ENCODE data around the gene CES4A. TPM values are rescaled to one million over a fixed set of nuclear protein-coding genes. Genes with fewer than 3 reads are reported as not detected.

Gene CES4A
- total RNA-seq, 1 donor from 2014 or later: 1.2 TPM

GRCh38 chr16:66961065-66961744, 27.2 kb upstream of the CES4A start, which contains the start of gene CES3:
Gene CES3, plus strand, starts transcription at chr16:66961266. Its CDS starts 42 bp downstream, at chr16:66961308.
- peaks cover 38% of the 10 kb centered on the region for H3K27me3 Mint-ChIP-seq (ENCODE audit: low read depth, unreplicated experiment)
- H2AFZ ChIP-seq (ENCODE audit: low read depth, low read length): peak within 1 kb of the TSS; percentile 38
- FAIRE-seq (peak; percentile 58), DNase-seq (ENCODE audit: low read depth) (peak; percentile 24)
- peaks cover 15% of the 10 kb centered on the region for H3K27me3 ChIP-seq (ENCODE audit: insufficient read depth, low read length)
- no peaks in the 10 kb centered on the region for H3K4me1 ChIP-seq (ENCODE audit: insufficient read depth, low read length)
- no peaks in the 10 kb centered on the region for H3K4me1 Mint-ChIP-seq (ENCODE audit: low read depth, unreplicated experiment)
- no peaks in the 10 kb centered on the region for H4K20me1 ChIP-seq (ENCODE audit: insufficient read depth, low read length)
- H3K27ac Mint-ChIP-seq (ENCODE audit: unreplicated experiment): peak within 1 kb of the TSS; percentile 53
- peaks cover 2% of the 10 kb centered on the region for H3K36me3 Mint-ChIP-seq (ENCODE audit: low read depth, unreplicated experiment)
- no peak within 1 kb of the TSS for H3K4me3 ChIP-seq (ENCODE audit: insufficient read depth, low read depth, low read length)
- no peaks in the 10 kb centered on the region for H3K36me3 ChIP-seq (ENCODE audit: insufficient read depth, low read length)
- no peaks in the 10 kb centered on the region for H3K9me3 ChIP-seq (ENCODE audit: insufficient read depth, low read depth, low read length)
- H3K9me3 Mint-ChIP-seq (ENCODE audit: unreplicated experiment): peaks cover 1% of the 10 kb centered on the region
- TF ChIP-seq EZH2 (IDR thresholded peaks at IDR 0.05; ENCODE audit: insufficient read depth, low read length): no peak
- TF ChIP-seq, protein P1, sequence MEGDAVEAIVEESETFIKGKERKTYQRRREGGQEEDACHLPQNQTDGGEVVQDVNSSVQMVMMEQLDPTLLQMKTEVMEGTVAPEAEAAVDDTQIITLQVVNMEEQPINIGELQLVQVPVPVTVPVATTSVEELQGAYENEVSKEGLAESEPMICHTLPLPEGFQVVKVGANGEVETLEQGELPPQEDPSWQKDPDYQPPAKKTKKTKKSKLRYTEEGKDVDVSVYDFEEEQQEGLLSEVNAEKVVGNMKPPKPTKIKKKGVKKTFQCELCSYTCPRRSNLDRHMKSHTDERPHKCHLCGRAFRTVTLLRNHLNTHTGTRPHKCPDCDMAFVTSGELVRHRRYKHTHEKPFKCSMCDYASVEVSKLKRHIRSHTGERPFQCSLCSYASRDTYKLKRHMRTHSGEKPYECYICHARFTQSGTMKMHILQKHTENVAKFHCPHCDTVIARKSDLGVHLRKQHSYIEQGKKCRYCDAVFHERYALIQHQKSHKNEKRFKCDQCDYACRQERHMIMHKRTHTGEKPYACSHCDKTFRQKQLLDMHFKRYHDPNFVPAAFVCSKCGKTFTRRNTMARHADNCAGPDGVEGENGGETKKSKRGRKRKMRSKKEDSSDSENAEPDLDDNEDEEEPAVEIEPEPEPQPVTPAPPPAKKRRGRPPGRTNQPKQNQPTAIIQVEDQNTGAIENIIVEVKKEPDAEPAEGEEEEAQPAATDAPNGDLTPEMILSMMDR (IDR thresholded peaks at IDR 0.05; ENCODE audit: insufficient read depth, low read depth, low read length): peak; percentile 84
- H3K9ac ChIP-seq (ENCODE audit: low read length): no peak within 1 kb of the TSS
- H3K79me2 ChIP-seq (ENCODE audit: insufficient read depth, low read length): no peaks in the 10 kb centered on the region
- H3K27ac ChIP-seq (ENCODE audit: low read depth, low read length): no peak within 1 kb of the TSS
- H3K4me3 Mint-ChIP-seq (ENCODE audit: unreplicated experiment): peak within 1 kb of the TSS; percentile 20
- no peak within 1 kb of the TSS for H3K4me2 ChIP-seq (ENCODE audit: low read length)

GRCh38 chr16:66961914-66962313, 26.5 kb upstream of the CES4A start:
- no peak for DNase-seq (ENCODE audit: low read depth)
- no peak overlapping the region for H3K27ac ChIP-seq (ENCODE audit: low read depth, low read length)
- H3K4me3 ChIP-seq (ENCODE audit: insufficient read depth, low read depth, low read length): no peak overlapping the region
- no peaks in the 10 kb centered on the region for H3K4me1 Mint-ChIP-seq (ENCODE audit: low read depth, unreplicated experiment)
- no peak for FAIRE-seq
- peaks cover 12% of the 10 kb centered on the region for H3K27me3 ChIP-seq (ENCODE audit: insufficient read depth, low read length)
- H3K9me3 Mint-ChIP-seq (ENCODE audit: unreplicated experiment): peaks cover 1% of the 10 kb centered on the region
- H3K4me3 Mint-ChIP-seq (ENCODE audit: unreplicated experiment): no peak overlapping the region
- no peaks in the 10 kb centered on the region for H3K4me1 ChIP-seq (ENCODE audit: insufficient read depth, low read length)
- no peak overlapping the region for H2AFZ ChIP-seq (ENCODE audit: low read depth, low read length)
- H3K36me3 Mint-ChIP-seq (ENCODE audit: low read depth, unreplicated experiment): peaks cover 2% of the 10 kb centered on the region
- no peaks in the 10 kb centered on the region for H3K9me3 ChIP-seq (ENCODE audit: insufficient read depth, low read depth, low read length)
- H3K79me2 ChIP-seq (ENCODE audit: insufficient read depth, low read length): no peaks in the 10 kb centered on the region
- H3K4me2 ChIP-seq (ENCODE audit: low read length): no peak overlapping the region
- TF ChIP-seq, protein P1 (IDR thresholded peaks at IDR 0.05; ENCODE audit: insufficient read depth, low read depth, low read length): no peak
- TF ChIP-seq EZH2 (IDR thresholded peaks at IDR 0.05; ENCODE audit: insufficient read depth, low read length): no peak
- H3K27ac Mint-ChIP-seq (ENCODE audit: unreplicated experiment): peak overlapping the region; percentile 53
- no peak overlapping the region for H3K9ac ChIP-seq (ENCODE audit: low read length)
- no peaks in the 10 kb centered on the region for H4K20me1 ChIP-seq (ENCODE audit: insufficient read depth, low read length)
- H3K36me3 ChIP-seq (ENCODE audit: insufficient read depth, low read length): no peaks in the 10 kb centered on the region
- peaks cover 42% of the 10 kb centered on the region for H3K27me3 Mint-ChIP-seq (ENCODE audit: low read depth, unreplicated experiment)

DNA sequence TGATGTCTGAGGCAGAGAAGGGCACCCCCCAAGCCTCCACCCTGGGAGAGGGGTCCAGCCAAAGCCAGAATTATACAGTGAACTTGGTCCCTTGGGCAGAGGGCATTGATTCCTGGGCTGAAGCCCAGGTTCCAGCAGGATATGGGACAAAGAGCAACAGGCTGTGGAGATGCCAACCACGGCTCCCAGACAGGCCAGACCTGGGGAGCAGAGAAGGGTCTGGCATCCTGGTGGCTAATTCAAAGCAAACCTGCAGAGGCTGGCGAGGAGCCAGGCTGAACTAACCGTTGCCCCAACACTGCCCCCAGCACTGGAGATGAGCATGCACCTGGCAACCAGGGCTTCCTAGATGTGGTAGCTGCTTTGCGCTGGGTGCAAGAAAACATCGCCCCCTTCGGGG, 24.3 kb upstream of the CES4A start:
- H3K36me3 Mint-ChIP-seq (ENCODE audit: low read depth, unreplicated experiment): peaks cover 2% of the 10 kb centered on the region
- H3K27me3 Mint-ChIP-seq (ENCODE audit: low read depth, unreplicated experiment): peaks cover 34% of the 10 kb centered on the region
- Histone ChIP-seq H4K20me1 (ENCODE audit: insufficient read depth, low read length) (no peaks in the 10 kb centered on the region), H3K4me3 (ENCODE audit: insufficient read depth, low read depth, low read length) (no peak overlapping the region), H3K4me1 (ENCODE audit: insufficient read depth, low read length) (no peaks in the 10 kb centered on the region), H3K27me3 (ENCODE audit: insufficient read depth, low read length) (peaks cover 9% of the 10 kb centered on the region), H3K4me2 (ENCODE audit: low read length) (no peak overlapping the region), H2AFZ (ENCODE audit: low read depth, low read length) (no peak overlapping the region), H3K36me3 (ENCODE audit: insufficient read depth, low read length) (no peaks in the 10 kb centered on the region), H3K27ac (ENCODE audit: low read depth, low read length) (no peak overlapping the region), H3K9ac (ENCODE audit: low read length) (no peak overlapping the region), H3K9me3 (ENCODE audit: insufficient read depth, low read depth, low read length) (no peaks in the 10 kb centered on the region), H3K79me2 (ENCODE audit: insufficient read depth, low read length) (no peaks in the 10 kb centered on the region)
- no peaks in the 10 kb centered on the region for H3K9me3 Mint-ChIP-seq (ENCODE audit: unreplicated experiment)
- H3K4me1 Mint-ChIP-seq (ENCODE audit: low read depth, unreplicated experiment): no peaks in the 10 kb centered on the region
- no peak for DNase-seq (ENCODE audit: low read depth)
- TF ChIP-seq, protein P1 (IDR thresholded peaks at IDR 0.05; ENCODE audit: insufficient read depth, low read depth, low read length): no peak
- no peak for TF ChIP-seq EZH2 (IDR thresholded peaks at IDR 0.05; ENCODE audit: insufficient read depth, low read length)
- no peak overlapping the region for H3K4me3 Mint-ChIP-seq (ENCODE audit: unreplicated experiment)
- FAIRE-seq: no peak
- H3K27ac Mint-ChIP-seq (ENCODE audit: unreplicated experiment): no peak overlapping the region

Measured in astrocyte (in vitro differentiated cells and primary cell).